Measurements from ENCODE around the gene INTS11.

DNA sequence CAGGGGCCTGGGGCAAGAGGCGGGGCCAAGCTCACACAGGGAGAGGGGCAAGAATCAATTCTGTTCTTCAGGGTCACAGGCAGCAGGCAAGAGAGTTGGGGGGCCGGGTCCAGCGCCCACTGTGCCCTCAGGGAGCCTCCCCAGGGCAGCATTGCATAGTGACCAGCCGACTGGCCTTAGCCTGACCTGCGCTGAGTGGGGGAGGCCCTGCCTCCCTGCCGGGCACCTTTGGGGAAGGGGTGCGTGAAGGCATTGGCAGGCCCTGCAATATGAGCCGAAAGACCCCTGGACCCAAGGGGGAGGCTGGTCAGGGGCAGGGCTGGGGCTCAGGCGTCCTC is 32.0 kb downstream of the INTS11 start:
- no peak for TF ChIP-seq POLR2A (IDR thresholded peaks at IDR 0.05)
- TF ChIP-seq, protein P1, sequence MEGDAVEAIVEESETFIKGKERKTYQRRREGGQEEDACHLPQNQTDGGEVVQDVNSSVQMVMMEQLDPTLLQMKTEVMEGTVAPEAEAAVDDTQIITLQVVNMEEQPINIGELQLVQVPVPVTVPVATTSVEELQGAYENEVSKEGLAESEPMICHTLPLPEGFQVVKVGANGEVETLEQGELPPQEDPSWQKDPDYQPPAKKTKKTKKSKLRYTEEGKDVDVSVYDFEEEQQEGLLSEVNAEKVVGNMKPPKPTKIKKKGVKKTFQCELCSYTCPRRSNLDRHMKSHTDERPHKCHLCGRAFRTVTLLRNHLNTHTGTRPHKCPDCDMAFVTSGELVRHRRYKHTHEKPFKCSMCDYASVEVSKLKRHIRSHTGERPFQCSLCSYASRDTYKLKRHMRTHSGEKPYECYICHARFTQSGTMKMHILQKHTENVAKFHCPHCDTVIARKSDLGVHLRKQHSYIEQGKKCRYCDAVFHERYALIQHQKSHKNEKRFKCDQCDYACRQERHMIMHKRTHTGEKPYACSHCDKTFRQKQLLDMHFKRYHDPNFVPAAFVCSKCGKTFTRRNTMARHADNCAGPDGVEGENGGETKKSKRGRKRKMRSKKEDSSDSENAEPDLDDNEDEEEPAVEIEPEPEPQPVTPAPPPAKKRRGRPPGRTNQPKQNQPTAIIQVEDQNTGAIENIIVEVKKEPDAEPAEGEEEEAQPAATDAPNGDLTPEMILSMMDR (IDR thresholded peaks at IDR 0.05): no peak
- no peak for TF ChIP-seq POLR2AphosphoS5 (IDR thresholded peaks at IDR 0.05)

Measured in prostate gland (tissue), 2 donors.